Esophagus mucosa (tissue), 1 donor: ENCODE data around the gene SH3RF2. TPM values are rescaled to one million over a fixed set of nuclear protein-coding genes. Genes with fewer than 3 reads are reported as not detected.
"Not testable (repeated sequence)": the region's sequence is repeated elsewhere in the genome, so short reads cannot be mapped to it uniquely, and the experiment has no call there.

Experiments
- ATAC-seq: fragments of 200-7000 bp; cut with Tn5 transposase; one replicate; pipeline ENCODE4 v1.9.1; 2020
- total RNA-seq: library from RNA; stranded (reverse); gene quantifications from one replicate; pipeline ENCODE4 v1.2.4, GENCODE V29; 2023
- donor health status: DM: yes; HTN: yes; CAD: no.

SH3RF2 gene
- total RNA-seq, 1 donor from 2014 or later: 49.8 TPM

DNA sequence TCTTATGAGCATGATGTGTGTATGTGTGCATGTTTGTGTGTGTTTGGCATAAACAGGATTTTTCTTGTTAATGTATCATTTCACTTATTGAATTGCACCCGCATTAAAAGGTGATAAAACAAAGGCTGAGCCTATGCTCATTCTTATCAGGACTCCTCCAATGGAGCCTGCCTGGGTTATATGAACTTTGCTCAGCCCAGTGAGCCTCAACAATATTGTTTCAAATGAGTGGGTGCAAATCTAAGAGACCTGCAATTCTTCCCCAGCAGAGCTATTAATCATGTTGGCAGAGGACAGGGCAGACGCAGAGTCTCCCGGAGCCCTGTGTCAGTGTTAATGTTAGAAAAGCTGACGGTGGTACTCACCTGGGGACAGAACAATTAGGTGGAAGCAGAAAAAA lies 71.6 kb downstream of the SH3RF2 start:
- no peak for ATAC-seq

DNA sequence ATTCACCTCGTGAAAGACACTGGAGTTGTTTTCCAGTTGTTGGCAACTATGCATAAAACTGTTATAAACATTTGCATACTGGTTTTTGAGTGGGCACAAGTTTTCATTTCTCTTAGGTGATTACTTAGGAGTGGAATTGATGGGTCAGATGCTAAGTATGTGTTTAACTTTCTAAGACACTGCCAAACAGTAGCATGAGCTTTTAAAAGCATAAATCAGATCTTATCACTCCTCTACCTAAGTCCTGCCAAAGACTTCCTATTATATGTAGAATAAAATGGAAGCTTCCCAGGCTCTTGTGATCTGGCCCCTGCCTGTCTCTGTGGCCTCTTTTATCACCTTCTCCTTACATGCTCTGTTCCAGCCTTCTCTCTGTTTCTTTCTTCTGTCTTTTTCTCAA lies 72.6 kb downstream of the SH3RF2 start:
- ATAC-seq: no peak

DNA sequence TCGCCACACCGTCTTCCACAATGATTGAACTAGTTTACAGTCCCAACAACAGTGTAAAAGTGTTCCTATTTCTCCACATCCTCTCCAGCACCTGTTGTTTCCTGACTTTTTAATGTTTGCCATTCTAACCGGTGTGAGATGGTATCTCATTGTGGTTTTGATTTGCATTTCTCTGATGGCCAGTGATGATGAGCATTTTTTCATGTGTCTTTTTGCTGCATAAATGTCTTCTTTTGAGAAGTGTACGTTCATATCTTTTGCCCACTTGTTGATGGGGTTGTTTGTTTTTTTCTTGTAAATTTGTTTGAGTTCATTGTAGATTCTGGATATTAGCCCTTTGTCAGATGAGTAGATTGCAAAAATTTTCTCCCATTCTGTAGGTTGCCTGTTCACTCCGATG lies 74.1 kb downstream of the SH3RF2 start:
- not testable (repeated sequence) for ATAC-seq

DNA sequence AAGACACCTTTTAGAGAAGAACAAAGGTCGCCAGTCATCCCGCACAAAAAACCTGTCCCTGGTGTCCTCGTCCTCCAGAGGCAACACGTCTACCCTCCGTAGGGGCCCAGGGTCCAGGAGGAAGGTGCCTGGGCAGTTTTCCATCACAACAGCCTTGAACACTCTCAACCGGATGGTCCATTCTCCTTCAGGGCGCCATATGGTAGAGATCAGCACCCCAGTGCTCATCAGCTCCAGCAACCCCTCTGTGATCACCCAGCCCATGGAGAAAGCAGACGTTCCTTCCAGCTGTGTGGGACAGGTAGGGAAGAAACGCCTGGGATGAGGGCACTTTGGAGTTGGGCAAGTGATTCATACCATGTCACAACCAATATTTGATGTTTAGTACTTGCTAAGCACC lies 77.4 kb downstream of the SH3RF2 start:
- ATAC-seq: no peak

DNA sequence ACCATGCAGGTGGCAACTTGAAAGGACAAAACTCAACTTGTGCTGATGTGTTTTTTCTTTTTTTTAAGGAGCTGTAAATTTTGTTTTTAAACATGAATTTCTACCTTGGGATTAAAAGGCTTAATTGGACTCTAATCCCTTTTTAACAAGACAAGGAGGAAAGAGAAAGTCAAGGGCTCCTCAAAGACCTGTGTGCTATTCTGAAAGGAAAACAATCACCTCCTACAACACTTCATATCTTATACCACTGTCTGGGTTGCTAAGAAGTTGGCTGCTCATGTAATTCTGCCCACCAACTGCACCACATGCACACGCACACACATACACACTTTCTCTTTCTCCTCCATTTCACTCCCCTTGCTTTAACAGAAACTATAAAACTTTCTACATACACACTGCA lies 78.6 kb downstream of the SH3RF2 start:
- ATAC-seq: no peak

DNA sequence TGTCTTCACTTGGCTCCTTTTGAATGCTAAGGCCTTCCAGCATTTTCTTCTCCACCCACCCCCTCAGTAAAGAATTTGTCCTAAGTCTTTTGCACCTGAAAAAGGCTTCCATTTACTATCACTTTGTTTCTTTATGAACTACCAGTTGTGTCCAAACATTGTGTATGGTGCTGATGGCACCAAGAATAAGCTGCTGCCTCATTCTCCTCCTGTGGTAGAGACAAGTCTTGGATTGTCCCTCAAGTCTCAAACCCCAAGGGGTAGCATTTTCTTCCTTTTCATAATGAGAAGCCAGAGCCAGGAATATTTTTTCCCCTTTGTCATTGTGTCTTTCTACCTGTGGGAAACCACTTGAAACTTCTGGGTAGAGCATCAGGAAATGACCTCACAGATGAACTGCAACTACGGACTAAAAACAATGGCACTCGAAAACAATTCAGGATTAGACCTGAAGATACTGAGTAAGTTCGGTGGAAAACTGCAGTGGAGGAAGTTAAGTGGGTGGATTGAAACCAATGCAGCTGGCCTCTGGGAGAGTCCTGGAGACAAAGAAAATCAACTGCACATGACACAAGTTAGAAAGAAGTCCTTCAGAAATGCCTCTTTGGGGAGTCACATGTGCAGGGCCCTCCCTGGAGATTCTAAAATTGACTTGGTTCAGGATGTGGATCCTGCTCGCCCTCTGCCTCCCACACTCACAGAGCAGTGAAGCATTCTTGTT lies 80.5 kb downstream of the SH3RF2 start:
- no peak for ATAC-seq

DNA sequence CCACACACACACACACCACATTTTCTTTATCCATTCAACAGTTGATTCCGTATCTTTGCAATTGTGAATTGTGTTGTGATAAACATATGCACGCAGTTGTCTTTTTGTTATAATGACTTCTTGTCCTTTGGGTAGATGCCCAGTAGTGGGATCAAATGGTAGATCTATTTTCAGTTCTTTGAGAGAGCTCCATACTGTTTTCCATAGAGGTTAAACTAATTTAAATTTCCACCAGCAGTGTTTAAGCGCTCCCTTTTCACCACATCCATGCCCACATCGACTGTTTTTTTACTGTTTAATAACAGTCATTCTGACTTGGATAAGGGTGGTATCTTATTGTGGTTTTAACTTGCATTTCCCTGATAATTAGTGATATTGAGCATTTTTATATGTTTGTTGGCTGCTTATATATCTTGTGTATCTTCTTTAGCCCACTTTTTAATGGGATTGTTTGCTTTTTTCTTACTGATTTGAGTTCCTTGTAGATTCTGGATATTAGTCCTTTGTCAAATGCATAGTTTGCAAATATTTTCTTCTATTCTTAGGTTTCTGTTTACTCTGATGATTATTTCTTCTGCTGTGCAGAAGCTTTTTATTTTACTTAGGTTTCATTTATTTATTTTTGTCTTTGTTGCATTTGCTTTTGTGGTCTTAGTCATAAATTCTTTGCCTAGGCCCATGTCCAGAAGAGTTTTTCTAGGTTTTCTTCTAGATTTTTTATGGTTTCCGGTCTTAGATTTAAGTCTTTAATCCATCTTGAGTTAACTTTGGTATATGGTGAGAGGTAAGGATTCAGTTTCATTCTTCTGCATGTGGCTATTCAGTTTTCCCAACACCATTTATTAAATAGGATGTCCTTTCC lies 82.4 kb downstream of the SH3RF2 start:
- no peak for ATAC-seq

DNA sequence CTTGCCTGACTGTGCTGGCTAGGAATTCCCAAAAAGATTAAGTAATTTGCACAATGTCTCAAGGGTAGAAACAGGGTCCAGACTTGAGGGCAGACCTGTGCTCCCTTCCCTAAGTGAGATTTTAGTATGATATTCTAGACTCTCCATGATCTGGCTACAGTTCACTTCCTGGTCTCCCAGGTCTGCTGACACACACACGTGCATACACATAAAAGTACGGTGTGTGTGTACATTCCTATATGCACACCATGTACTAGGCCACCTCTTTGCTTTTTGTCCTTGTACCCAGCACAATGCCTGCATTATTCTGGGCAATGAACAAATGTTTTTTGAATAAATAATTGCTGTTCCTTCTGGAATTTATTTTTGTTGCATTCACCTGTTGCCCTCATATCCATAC lies 83.7 kb downstream of the SH3RF2 start:
- ATAC-seq: peak; percentile 49

DNA sequence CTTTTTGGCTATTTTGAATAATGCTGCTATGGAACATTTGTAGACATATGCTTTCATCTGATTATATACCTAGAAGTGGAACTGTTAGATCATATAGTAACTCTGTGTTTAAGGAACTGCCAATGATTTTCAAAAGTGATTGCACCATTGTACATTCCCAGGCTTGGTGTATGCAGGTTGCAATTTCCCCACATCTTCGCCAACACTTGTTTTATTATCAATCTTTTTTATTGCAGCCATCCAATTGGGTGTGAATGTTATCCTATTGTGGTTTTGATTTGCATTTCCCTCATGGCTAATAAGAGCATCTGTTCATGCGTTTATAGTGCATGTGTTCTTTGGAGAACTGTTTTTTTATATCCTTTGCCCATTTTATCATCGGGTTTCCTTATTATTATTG lies 87.7 kb downstream of the SH3RF2 start:
- no peak for ATAC-seq

DNA sequence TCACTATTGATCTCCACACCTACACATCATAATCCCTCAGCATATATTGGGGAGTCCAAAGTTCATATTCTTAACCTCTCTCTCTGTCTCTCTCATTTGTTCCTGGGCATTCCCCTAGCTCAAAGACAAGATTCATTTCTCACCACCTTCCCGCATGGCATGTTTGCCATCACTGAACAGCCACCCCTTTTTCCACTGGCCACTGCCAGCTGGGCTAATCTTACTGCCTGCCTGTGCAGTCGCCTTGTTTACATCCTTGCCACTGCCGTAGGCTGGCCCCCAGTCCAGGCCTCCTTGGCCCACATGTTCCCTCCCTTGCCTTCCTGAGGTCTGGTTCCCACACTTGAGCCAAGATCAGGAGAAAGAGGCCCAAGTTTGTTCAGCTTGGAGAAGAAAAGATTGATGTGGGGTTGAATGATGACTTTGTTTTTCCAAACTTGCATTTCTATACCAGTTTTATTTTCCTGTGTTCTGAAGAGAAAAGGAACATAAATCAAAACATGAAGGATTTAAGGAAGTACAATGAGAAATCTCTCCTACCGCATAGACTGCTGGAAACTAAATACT lies 88.8 kb downstream of the SH3RF2 start:
- ATAC-seq: no peak

DNA sequence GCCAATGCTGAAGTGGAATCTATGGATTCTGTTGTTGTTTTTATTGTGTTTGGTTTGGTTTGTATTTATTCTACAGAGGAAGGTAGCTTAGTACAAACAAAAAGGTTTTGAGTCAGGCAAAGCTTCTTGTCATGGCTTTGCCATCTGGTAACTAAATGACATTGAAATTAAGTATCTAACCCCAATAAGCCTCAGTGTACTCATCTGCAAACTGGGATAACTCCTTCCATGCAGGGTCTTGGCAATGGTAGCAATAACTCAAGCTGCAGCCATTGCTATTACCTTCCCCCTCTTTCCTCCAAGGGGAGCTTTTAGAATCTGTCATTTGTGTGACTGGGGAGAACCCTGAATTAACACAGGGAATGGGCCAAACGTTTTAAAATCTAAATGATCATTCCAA lies 89.3 kb downstream of the SH3RF2 start:
- no peak for ATAC-seq

DNA sequence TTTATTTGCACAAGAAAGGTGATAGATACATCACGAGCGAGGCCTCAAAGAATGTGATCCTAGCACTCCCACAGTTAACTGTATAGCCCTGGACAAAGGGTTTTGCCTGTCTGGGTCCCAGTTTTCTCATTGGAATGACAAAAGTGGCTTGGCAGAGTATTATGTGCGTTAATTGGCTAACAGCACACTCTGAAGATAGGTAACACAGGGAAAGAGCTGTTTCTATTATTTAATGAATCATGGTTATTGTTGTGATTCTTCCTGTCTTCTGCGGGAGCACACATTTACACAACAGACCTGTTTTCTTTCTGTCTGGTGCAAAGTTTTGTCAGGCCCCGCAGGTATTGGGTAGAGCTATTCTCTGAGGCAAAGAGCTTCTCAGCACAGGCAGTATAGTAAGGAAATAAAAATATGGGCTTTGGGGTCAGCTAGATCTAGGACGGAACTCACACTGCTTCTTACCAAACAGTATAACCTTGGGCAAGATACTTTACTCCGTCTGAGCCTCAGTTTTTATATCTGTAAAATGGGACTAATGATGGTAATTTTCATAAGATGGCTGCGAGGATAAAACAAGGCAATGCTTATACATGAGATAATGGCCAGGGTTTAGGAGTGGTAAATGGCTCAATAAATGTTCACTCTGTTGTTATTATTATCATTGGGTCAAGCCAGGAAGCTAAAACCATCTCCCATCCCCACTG lies 90.1 kb downstream of the SH3RF2 start:
- peak; percentile 10 for ATAC-seq

DNA sequence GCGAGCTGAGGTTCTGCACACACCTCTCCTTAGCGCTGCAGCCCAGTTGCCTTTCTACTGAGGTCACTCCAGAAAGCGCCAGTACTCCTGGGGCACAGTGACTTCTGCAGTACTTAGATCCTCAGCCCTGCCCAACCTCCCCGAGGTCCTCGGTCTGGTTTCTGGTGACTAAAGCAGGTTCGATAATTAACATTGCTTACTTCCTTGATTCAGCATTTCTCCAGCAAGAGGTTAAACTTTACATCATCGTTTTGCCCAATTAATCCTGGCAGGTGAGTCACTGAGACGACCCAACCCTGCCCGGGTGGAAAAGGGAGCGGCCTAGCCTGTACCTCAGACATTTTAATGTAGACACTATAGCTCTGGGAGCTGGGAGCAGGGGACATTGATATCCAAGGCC lies 91.4 kb downstream of the SH3RF2 start:
- ATAC-seq: peak; percentile 98

DNA sequence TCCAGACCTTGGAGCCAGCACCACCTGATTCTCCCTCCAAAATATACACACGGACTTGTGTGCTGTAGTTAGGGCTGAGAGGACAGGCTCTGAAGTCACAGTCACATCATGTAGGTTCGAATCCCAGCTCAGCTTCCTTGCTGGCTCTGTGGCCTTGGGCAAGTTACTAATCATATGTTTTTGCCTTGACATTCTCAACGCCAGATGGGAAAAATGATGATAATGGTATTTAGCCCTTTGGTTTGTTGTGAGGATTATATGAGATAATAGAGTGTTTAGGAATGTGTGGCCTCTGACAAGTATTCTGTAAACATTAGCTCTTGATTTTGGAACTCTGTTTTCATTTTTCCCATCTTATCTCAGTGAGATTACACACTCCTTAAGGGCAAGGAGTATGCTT lies 96.5 kb downstream of the SH3RF2 start:
- no peak for ATAC-seq

DNA sequence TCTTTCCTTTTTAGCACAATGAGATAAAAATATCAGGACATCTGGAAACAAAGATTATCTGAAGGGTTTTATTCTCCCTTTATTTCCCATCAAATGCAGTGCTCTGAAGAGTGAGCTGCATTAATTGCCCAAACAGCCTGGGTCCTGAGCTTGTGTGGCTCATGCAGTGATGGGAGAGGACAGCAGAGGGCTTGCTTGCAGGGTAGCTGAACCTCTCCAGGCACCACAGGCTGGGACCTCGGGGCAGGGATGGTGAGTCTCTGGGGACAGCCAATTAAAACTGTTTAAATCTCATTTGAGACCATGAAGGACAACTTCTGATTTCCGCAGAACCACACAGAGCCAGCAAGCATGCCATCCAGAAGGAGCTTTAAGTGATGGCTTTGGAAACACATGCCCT lies 97.7 kb downstream of the SH3RF2 start:
- no peak for ATAC-seq

DNA sequence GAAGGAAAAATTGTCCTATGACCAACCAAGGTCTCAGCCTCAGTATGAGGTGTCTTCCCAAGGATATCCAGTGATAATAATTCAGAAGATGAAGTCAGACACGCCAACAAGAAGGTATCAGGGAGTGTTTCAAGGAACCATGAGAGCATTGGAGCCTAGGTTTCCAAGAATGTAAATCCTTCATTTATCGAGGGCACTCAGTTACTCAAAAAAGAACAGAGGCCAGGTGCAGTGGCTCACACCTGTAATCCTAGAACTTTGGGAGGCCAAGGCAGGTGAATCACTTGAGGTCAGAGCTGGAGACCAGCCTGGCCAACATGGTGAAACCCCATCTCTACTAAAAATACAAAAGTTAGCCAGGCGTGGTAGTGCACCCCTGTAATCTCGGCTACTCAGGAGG lies 98.2 kb downstream of the SH3RF2 start:
- no peak for ATAC-seq

DNA sequence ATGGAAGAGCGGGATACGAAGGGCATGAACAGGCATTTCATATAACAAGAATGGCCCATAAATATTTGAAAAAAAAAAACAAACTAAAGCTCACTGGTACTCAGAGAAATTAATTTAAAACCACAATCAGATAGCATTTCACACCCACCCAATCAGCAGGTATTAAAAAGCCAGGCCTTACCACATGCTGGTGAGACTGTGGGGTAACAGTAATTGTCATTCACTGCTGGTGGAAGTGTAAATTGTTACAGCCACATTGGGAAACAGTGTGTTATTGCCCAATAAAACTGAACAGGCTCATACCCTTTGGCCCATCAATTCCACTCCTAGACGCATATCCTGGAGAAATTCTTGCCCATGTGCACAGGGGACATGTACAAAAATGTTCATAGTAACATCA lies 103.0 kb downstream of the SH3RF2 start:
- no peak for ATAC-seq

DNA sequence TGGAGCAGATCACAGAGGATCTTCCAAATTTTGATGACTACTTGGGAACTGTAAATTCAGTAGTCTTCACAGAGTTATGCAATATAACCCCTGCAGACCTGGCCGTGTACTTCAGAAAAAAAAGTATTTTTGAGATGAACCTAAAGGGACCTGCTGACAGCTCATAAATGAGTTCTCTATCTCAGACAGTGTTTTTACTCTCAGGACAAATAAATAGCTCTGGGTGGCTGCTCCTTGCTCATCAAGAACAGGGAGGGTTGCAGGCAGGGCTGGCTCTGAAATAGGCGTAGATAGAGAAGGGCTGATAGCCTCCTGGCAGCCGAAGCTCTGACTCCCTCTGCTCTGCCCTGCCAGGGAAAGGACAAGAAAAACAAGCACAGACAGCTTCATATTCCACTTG lies 104.1 kb downstream of the SH3RF2 start:
- ATAC-seq: peak; percentile 78

DNA sequence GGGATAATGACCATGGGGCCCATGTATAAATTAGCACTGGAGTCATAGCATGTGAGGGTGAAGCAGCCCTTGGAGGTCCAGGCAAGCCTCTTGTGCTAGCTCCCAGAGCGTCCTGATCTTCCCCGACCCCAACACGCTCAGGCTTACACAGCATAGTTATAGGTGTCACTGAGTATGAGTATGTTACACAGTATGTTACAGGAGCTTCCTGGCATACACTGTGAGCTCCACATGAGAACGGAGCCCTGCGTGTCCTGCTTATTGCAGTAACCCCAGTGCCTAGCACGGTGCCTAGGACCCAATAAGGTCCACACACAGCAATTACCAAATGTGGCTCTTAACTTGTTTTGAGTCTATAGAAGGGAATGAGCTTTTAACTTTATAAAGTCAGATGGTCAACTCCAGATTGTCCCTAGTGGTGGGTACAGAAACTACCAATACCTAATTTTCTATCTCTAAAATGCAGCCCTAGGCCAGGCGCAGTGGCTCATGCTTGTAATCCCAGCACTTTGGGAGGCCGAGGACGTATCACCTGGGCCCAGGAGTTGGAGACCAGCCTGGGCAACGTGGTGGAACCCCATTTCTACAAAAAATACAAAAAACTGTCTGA lies 104.9 kb downstream of the SH3RF2 start:
- peak; percentile 9 for ATAC-seq

DNA sequence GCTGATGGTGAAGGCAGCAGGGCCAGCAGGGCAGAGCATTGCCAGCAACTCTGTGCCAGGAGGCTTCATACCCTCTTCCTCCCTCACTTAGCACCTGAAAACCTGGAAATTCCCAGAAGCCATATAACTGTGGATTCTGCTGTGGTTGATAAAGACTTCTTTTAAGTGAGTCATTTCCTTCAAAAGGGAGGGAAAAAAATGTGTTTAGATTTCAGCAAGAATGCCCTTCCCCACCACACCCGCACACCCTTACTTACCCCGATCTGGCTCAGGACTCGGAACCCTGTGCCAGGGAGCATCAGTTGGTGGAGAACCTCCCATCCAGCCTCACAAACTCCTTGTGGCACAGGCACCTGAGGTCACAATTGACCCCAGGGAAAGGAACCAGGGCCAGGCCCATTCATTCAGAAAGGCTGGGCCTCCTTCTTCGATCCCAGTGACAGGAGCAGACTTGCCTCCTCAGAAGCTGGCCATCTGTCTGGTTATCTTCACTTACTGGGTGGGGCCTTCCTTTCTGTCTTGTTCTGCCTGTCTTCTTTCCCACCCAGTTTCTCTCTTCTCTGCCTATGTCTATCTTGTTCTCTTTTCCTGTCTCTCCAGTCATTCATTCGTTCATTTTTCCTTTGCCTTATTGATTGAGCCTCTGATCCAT lies 106.4 kb downstream of the SH3RF2 start:
- peak; percentile 93 for ATAC-seq

DNA sequence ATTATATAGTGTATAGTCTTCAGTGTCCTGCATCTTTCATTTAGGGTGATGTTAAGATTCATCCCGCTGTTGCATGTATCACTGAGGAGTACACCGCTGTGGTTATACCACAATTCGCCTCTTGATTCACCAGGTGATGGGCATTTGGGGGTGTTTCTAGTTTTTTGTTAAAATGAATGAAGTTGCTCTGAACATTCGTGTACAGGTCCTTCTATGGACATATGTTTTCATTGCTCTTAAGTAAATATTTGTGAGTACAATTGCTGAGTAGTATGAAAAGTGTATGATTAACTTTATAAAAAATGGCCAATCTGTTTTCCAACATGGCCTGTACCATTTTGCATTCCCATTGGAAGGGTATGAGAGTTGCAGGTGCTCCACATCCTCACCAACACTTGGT lies 107.3 kb downstream of the SH3RF2 start:
- ATAC-seq: no peak

DNA sequence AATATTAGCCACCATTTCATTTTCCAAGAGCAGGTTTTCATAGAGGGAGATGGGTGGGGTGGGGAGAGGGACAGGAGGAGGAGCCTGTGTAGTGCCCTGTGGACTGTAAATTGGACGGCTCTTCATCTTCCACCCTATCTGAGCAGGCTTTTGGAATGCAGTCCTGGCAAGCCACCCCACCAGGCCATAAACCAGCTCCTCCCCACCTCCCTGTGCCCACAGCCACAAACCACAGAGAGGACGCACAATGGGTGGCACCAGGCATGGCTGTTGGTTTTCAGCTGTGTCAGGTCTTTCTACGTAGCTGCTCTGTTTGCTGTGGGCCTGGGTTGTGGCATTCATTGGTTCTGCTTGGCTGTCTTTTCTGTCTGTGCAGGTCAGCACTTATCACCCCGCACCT lies 111.0 kb downstream of the SH3RF2 start:
- ATAC-seq: no peak
